Activated CD8-positive, alpha-beta memory T cell treated with anti-CD3 and anti-CD28 coated beads, Interleukin-2, amount 50 U/mL, for 4 hours (primary cell): Measurements from ENCODE around the gene ATF6.

Experiments
- DNase-seq: peaks from one replicate; pipeline ENCODE4 v3.0.0-alpha.2; 2020

Gene ATF6

GRCh38 chr1:161905269-161905884 lies 139.3 kb downstream of the ATF6 start:
- DNase-seq: peak; percentile 23

GRCh38 chr1:161907265-161907664 lies 141.1 kb downstream of the ATF6 start:
- no peak for DNase-seq

- DNase-seq: no peak
Measured at GRCh38 chr1:161908264-161908663, 142.1 kb downstream of the ATF6 start.

GRCh38 chr1:161910604-161911003 lies 144.5 kb downstream of the ATF6 start:
- no peak for DNase-seq

DNA sequence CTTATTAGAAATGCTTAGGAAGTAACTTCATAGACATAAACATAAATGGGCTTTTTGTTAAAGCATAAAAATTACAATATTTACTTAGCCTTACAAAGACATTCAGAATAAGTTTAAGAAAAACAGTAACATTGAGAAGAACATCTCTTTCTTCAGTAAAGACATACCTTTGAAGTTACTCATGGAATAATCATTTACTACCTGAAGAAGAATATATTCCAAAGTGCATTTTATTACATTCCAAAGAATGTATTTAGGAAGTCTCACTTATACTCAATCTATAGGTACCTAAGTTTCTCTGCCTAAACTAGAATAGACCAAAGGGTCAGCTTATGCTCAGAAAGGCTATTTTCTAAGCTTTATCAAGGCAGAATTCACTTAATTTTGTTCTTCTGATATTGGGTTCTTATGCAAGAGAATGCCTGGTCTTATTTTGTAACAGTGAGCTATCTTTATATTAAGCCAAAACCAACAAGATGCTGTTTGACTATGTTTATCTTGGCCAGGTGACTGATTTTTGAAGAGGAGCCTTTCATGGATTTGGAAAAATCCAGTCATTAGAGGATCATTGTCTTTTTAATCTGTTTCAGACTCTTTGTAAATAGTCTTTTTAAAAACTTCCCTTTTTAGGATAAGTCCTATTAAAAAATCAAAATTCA lies 147.5 kb downstream of the ATF6 start:
- DNase-seq: no peak

GRCh38 chr1:161914595-161914994 lies 148.5 kb downstream of the ATF6 start:
- DNase-seq: no peak

GRCh38 chr1:161915051-161915503 lies 149.0 kb downstream of the ATF6 start:
- DNase-seq: no peak

DNA sequence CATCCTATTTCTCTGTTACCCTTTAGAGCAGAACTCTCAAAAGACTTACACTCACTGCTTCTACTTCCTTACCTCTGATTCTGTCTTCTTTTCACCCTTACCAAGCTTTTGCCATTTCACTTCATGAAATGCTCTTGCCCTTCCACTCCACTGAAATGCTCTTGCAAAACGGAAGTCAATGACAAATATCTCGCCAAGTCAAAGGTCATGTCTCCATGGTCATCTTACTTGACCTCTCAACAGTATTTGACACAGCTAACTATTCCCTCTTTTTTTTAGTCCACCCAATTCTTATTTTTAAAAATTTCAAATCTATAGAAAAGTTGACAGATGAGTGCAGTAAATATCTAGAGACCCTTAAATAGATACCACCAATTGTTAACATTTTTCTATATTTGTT lies 149.9 kb downstream of the ATF6 start:
- no peak for DNase-seq

DNA sequence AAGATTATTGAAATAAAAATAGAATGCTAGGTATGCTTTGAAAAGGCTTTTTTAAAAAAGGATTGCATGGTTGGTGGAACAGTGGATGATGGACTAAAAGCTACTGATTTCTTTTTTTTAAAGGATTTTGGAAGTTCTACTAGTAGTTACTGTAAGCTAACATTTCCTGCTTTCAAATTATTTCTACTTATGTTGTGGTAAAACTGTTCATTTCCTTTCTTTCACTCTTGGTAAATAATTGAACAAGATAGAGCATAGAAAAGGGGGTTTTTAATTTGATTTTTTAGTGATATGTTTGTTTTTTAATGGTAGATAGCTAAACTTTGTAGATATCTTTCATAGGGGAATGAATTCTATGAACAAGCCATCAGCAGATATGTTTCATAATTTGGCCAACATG lies 153.1 kb downstream of the ATF6 start:
- DNase-seq: no peak

DNA sequence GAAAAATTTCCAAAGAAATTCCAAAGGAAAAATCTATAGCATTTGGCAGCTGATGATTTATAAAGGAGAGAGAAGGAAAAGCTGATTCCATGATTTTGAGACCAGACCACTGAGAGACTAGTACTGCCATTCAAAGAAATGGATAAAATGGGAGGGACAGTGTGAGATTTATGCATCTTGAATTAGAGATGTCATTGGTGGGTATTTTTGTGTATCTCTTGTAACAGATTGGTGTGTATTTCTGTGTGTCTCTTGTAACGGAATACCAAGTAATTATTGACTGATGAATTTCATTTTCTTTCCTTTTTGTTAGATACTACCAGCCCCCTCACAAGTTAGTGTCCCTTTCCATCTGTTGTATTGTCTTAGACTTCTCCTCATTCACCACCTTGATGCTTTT lies 155.4 kb downstream of the ATF6 start:
- no peak for DNase-seq

- no peak for DNase-seq
Measured at GRCh38 chr1:161921990-161922389, 155.9 kb downstream of the ATF6 start.

DNA sequence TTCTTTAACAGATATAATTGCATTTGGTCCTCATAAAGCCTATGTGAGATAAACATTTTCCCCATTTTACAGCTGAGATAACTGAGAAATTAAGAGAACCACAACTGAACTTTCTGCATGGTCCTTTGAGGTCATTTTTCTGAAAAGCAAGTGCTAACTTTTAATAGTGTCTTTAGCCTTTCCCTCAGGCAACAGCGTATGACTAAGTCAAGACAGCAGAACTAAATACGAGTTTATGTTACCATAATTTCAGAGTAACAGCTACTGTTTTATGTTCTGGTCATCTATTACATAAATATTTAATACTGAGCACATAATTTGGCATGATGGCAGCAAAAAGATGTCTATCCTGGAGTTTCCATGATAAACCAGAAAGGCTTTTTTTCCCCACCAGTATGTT lies 161.9 kb downstream of the ATF6 start:
- no peak for DNase-seq

- DNase-seq: no peak
Measured at GRCh38 chr1:161929137-161929536, 163.0 kb downstream of the ATF6 start.

DNA sequence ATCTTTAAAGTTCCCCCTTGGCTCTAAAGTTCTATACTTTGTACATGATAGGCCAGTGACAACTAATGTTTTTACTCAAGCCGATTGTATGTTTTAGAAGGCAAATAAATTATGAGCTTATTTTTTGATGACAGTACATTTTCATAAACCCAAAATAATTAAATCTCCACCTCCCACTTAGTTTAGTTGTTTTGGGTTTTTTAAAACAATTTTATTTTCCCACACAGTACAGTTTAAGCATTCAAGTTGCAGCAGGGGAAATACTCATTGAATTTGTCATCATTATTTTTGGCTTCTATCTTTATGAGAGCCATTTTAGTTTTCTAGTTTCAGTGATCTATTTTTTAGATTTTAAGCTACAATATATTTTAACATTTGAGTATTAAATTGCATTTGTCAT lies 163.9 kb downstream of the ATF6 start:
- no peak for DNase-seq

DNA sequence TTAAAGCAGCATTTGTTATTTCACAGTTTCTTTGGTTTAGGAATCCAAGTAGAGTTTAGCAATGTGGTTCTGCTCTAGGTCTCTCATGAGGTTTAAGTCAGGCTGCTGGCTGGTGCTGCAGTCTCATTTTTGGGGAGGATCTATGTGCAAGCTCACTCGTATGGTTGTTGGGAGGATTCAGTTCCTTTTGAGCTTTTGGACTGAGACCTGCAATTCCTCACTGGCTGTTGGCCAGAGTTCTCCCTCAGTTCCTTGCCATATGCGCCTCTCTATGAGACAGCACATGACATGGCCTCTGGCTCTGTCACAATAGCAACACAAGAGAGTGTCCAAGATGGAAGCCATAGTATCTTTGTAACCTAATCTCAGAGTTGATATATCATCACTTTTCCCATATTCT lies 166.5 kb downstream of the ATF6 start:
- no peak for DNase-seq

GRCh38 chr1:161933592-161934588 lies 167.8 kb downstream of the ATF6 start:
- no peak for DNase-seq

DNA sequence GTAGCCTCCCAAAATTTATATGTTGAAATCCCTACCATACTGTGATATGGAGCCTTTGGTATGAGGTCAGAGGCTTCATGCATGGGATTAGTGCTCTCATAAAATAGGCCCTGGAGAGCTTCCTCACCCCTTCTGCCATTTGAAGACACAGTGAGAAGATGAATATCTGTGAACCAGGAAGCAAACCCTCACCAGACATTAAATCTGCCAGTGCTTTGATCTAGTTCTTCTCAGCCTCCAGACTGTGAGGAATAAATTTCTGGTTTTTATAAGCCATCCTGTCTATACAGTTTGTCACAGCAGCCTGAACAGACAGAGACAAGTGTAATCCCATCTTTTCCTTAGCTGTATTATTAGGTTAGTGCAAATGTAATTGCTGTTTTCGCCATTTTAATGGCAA lies 169.1 kb downstream of the ATF6 start:
- no peak for DNase-seq

DNA sequence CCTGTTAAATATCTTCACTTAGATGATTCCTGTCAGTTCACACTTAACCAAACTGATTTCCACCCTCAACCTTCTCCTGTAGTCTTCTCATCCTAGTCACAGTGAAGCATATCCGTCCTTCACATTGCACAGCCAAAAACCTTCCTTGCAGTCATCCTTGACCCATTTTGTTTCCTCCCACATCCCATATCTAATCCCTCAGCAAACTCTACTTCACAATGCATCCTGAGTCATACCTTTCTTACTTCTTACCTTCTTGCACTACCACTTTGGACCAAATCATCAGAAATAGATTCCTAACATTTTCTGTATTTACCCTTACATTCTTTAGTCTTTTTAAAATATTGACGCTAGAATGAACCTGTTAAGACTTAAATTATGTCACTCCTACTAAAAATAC lies 170.7 kb downstream of the ATF6 start:
- no peak for DNase-seq

DNA sequence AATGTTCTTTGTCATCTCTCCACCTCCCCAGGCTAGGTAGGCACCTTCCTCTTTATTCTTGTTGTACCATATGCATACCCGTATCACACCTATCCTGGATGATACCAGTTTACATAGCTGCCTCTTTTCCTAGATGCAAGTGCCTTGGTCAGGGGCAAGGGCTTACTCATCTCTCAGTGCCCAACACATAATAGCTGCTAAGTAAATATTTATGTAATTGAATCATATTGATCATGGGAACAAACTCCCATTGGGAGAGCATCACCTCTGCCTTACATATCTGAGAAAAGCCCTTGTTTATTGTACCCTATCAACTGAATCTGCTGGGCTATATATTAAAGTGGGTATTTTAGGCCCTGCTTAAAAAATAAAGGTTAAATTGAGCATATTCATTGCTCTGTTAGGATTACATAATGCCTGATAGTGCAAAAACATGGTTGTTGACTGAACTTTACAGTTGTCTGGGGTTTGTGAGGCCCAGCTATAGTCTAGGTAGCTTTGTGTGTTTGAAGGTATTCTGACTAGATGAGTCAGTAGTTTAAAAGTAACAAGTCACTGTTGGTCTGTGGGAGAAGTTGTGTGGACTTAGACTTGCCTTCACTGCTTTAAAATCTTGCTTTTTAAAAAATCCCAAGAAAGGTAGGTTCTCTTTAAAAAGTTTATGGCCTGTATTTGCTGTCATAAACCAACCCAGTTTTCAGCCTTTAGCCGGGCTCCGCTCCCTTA lies 174.9 kb downstream of the ATF6 start:
- DNase-seq: no peak

DNA sequence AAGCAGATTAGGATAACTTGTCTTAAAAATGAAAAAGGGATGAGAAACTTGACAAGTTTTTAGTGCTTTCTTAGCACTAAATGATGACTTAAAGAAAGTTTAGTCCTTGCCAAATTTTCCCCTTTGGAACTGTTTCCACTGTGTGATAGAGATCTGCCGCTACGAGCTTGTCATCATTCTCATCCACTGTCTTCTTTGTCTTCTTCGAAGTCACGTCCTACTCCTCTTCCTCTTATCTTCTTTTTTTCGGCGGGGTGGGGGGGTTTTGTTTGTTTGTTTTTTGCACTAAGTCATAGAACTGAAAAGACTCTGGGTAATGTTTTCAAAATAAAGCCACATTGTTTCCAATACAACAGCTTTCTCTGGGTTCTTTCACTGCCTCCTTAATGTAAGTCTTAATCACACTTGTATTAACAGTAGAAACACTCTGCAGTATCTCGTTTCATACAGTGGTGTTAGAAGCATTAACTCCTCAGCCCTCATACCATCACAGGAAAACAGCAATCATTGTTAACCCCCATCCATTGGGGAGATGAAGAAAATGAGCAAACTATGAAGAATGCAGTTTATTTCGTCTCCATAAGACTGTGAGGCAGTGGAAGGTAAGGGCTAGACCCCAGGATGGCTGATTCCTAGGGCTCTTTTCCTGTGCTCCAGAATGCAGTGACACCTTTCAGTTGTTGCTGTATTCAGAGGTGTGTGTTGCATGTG lies 175.8 kb downstream of the ATF6 start:
- no peak for DNase-seq

DNA sequence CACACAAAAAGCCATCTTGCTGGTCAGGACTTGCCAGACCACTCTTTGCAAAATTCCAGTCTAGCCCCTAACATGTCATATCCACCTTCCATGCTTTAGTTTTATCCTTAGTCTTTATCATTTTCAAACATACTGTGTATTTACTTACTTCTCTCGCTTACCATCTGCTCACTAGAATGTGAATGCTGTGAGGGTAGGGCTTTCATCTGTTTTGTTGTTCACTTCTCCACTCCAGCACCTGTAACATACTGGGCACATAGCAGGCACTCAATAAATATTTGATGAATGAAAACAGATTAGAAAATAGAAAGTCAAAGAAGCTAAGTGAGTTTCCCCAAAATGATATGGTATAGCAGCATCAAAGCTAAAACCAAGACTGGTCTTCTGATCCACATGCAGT lies 177.6 kb downstream of the ATF6 start:
- no peak for DNase-seq

DNA sequence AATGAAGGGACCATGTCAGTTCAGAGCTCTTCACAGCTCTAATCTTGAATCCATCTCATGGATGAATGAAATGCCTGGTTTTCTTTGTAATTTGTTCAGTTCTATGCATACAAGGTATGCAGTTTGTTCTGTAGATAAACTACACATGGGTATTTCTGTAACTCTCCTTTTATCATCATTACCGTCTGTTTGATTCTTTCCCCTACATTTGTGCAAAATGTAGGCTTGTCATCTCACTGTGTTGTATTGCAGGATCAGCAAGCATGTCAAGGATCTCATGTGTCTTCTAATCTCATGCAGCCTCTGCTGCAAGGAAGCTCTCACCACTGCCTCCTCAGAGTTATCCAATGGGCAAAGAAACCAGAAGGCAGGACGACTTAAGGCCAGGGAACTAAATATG lies 178.3 kb downstream of the ATF6 start:
- DNase-seq: no peak
